HG02642 (cell line): ENCODE measurements around the gene APOL2.
"Not testable (repeated sequence)": the region's sequence is repeated elsewhere in the genome, so short reads cannot be mapped to it uniquely, and the experiment has no call there.

Experiments used
- ATAC-seq: cut with Tn5 transposase; IDR thresholded peaks from one replicate; pipeline ENCODE4 v1.9.1; 2021; ENCODE audit warnings: mild to moderate bottlenecking; ENCODE audit not compliant: unreplicated experiment, poor library complexity

Gene APOL2, protein sequence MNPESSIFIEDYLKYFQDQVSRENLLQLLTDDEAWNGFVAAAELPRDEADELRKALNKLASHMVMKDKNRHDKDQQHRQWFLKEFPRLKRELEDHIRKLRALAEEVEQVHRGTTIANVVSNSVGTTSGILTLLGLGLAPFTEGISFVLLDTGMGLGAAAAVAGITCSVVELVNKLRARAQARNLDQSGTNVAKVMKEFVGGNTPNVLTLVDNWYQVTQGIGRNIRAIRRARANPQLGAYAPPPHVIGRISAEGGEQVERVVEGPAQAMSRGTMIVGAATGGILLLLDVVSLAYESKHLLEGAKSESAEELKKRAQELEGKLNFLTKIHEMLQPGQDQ

DNA sequence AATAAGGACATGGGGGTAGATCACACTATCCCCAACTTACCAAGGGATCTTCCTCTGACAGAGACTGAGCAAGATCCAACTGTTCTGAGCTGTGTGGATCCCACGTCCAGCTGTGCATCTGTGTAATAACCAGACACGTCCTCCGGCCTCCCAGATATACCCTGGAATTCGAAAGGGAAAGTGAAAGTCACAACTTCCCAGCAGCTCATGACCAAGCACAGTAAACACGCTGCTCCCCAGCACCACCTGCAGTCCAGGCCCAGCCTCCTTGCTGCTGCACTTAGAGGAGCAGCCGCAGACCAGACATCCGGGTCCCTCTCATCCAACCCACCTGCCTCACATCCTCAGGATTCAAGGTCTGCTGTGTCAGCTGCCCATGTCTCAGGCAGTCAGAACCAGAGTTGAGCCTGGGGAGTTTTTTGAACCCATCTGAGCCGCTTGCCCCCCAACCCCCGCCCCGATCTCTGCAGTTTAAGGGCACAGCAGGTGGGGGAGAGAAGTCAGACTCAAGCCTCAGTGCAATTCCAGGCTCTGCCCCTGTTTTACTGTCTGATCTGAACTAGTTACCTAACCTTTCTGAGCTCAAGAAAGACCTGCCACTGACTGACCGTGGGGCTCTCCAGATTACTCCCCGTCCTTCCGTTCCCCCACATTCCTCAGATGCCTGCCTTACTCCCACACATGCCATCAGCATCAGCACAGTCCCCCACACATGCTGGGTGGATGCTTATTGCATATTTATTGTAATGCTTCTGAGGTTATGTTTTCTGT lies at the start of gene APOL2:
Gene APOL2, minus strand, starts transcription at position 127 of the 771 bp plus-strand sequence. CDS start 6,365 bp downstream, outside the sequence.
- peak; percentile 84 for ATAC-seq

DNA sequence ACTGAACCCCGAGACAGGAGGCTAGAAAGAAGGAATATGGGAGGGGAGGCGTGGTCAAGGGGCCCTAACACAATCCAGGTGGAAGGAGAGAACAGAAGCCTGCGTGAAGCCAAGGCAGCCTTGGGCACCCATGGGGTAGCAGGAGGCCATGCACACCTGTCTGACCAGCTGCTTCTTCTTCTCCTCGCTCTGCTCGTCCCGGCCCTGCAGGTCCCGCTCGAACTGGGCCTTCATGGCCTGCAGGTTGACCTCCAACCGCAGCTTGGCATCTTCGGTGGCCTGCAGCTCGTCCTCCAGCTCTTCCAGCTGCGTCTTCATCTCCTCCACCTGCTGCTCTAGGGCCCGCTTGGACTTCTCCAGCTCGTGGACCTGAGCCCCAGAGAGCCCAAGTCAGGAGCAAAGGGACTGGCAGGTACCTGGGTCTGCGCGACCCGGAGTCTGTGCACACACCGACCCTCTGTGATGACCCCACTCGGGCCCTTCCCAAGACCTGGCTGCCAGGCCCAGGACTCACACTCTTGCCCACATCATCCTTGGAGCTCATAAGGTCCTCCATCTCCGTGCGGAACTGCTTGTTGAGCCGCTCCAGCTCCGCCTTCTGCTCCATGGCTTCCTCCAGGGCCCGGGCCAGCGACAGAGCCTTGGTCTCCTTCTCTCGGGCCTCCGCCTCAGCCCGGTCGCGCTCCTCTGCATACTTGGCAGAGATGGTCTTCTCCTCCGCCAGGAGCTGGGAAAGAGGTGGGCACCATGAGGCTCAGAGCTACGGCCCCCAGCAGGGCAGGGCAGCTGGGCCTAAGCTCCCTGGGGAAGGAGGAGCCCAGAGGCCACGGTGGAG lies 49.5 kb upstream of the APOL2 start:
- ATAC-seq: no peak

DNA sequence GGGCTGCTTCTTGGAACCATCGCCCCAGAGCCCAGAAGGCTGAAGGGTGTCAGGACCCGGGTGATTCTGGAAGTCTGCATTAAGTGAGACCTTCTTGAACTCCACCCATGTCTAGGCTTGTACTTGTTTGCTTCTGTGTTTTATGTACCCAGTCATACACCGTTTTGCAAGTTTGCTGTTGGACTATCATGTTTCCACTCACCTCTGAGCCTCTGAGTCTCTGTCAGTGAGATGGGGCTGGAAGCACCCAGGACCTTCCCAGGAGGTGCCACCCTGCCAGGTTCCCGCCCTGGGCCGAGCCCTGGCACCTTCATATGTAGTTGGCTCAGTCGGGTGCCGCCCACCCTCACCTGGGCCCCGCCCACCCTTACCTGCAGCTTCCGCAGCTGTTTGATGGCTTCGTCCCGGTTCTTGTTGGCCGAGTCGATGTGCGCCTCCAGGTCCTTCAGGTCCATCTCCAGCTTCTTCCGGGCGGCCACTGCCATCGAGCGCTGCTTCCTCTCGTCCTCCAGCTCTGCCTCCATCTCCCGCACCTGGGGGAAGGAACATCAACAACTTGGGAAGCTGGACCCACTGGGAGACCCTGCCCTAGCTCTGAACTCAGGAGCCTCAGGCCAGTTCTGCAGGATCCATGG lies 48.7 kb upstream of the APOL2 start:
- ATAC-seq: no peak

DNA sequence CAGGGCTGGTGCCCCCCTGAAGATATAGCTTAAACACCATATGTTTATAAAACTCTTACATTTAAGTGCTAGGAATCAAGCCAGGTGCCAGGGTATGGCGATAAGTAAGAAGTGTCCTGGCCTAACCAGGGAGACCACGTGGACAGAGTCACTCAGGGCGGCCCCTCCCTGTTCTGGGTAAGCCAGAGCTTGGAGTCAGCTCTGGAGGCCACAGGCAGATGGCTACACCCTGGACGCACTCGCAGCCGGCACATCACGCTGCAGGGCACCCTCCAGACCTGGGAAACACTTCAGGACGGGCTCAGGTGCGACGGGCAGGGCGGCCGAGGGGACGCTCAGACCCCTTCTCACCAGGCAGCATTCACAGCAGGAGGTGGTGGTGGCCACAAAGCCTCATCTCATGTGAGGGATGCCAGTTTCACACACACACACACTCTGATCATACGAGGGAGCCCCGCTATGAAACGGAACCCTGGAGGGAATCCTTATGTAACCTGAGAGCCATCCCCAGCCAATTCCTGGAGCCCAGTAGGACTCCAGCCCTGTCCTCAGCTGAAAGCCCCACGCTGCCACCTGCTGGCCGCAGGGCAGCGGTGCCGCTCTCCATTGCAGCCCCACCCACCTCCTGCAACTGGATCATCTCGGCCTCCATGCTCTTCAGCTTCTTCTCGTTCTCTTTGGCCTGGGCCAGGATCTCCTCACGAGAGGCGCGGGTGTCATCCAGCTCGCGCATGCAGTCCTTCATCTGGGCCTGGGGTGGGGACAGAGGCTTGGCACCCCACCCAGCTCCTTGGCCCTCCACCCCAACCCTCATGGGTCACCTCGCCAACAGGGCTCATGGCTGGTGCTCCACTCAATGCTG lies 47.0 kb upstream of the APOL2 start:
- ATAC-seq: no peak

DNA sequence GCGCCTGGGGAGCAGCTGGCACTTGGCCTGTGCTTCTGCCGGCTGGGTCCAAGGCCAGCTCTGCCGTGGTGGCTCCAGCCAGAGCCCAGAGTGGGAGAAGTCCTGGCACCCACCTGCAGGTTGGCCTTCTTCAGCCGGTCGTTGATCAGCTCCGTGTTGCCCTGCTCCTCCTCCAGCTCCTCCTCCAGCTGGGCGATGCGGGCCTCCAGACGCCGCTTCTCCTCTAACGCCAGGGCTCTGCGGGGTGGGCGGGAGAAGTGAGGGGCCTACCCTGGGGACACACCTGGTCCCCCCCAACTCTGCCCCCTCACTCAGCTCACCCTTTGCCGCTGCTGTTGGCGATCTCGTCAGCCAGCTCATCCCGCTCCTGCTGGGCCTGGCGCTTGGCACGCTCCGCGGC lies 46.2 kb upstream of the APOL2 start:
- no peak for ATAC-seq

DNA sequence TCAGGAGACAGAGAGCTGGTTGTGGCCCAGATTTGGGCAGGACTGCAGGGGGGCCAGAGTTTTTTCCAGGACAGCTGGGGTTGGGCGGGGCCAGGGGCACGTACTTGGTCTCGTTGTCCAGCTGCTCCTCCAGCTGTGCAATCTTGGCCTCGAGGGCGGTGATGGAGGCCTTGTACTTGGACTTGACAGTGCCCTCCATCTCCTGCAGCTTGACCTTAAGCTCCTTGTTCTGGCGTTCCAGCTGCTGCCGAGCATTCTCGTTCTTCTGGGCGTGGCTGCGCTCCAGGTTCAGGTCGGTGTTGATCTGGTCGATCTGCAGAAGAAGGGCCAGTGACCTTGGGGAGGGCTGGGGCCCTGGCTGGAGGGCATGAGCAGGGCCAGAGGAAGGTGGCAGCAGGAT lies 45.7 kb upstream of the APOL2 start:
- no peak for ATAC-seq

DNA sequence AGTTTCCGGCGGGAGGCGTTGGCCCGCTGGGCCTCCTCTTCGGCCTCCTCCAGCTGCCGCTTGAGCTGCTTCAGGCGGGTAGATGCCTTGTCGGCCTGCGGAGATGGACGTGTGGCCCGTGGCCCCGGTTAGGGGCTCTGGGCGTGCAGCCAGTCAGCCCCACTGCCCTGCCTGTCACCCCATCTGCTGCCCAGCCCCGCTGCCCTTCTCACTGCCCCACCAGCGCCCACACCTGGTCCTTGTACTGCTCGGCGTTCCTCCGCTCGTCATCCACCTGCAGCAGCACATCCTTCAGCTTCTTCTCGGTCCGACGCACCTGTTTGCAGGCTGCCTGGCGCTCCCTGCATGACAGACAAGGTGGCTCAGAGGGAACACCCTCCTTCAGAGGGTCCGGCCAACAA lies 44.8 kb upstream of the APOL2 start:
- no peak for ATAC-seq

DNA sequence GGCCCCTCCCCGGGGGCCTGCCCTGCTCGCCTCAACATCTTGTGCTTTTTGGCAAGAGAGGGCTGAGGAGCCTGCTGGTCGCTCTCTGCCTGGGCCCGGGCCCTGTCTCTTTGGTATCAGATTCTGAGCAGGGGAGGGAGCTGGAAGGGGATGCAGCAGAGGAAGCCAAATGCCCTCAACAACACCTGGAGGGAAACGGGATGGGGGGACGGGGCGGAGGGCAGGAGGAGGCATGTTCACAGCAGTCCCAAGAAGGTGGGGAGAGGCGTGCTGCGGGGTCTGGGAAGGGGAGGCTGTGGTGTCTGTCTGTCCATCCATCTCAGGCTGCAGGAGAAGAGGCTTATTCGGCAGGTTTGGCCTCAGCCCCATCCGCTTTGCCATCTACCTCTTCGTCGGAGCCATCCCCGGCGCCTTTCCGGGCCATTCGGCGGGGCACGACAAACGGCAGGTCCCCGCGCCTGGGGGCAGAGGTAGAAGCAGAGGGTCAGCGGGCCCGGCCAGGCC lies 43.1 kb upstream of the APOL2 start:
- ATAC-seq: no peak

DNA sequence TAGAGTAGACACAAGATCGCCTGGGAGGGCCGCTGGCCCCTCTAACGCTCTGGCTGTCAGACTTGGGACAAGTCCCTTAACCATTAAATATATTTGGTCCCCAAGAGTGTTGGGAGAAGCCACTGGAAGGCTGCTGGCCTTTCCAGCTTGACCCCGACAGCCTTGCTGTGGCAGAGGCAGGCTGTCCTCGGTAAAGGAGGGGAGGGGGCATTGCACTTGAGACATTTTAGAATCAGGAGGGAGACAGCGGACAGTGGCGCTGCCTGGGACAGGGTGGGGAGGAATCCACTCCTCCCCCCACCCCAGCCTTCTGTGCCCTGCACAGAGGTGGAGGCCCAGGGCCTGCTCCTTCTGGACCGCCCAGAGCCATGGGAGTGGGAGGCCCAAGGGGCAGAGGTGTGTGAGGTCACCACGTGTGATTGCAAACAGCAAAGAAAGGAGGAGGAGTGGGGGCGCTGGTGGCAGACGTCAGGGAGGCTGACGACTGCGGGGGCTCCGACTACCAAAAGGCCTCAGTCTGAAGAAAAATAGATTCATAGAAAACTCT lies 42.5 kb upstream of the APOL2 start:
- no peak for ATAC-seq

DNA sequence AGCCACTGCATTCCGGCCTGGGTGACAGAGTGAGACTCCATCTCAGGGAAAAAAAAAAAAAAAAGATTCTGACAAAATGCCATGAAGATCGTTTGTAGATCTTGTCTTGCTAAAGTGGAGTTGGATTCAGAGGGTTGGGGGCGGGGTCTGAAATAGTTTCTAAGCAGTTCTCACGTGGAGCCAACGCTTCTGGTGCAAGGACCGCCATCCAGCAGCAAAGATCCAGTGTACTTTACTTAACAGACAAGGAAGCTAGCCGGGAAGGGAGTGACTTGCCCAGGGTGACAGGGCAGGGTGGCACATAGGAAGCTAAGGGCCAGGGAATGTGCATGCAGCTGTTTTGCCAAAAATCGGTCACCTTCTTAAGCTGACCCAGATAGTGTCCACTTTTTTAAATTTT lies 41.1 kb upstream of the APOL2 start:
- ATAC-seq: no peak

DNA sequence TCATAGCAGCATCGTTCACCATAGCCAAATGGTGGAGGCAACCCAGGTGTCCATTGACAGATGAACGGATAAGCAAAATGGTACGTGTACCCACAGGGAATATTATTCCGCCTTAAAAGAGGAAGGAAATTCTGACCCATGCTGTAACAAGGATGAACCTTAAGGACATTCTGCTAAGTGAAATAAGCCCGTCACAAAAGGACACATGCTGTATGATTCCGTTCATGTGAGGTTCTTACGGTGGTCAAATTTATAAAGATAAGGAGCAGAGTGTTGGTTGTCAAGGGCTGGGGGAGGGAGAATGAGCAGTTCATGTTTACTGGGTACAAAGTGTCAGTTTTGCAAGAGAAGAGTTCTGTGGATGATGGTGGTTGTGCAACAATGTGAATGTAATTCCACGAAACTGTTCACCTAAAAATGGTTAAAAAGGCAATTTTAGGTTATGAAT lies 39.9 kb upstream of the APOL2 start:
- ATAC-seq: no peak

DNA sequence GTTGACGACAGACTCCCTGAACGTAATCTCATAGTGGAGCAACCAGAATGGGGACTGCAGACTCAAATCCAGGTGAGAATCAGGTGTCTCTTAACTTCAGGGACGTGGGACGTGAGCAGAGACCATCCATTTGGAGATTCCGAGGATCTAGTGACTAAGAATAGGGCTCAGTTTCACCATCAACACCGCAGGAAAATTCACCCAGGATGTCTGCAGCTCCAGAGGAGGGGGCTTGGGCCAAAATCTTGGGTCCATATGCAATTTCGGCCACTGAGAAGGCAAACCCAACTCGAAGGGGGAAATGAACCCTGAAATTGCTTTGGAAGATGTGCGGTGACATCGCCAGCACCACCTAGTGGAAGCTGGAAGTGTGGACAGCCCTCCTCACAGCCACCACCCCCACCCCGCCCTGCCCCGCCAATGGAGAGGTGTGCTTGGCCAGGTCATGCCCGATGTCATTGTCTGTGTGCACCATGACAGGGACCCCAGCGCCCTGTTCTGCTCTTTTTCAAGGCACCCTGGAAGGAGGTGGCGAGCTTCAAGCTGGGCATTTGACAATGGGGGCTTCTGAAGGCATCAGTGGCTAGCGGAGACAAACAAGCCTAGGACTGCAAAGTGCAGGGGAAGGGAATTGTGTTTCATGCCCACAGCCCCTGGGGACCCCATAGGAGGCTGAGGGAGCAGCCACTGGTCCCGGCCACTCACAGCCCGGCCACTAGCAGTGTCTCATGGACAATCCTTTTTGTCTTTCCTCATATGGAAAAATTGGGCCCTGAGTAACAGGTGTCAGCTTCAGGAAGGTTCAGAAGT lies 38.4 kb upstream of the APOL2 start:
- ATAC-seq: no peak

DNA sequence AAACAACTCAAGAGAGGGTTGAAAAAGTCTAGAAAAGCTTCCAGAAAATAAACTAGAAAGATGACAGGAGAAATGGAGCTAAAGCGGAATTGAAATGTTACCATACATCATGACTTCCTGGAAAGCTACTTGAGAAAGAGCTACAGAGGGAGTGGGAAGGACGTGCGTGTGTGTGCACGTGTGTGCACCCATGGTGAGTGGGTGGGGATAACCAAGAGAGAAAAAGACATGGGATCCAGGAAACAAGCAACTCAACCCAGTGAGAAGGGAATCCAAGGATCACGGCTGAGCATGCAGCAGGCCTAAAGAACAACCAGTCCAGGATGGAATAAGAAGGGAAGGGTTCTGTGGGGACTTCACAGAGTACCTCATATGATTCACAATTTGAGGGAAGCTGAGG lies 35.2 kb upstream of the APOL2 start:
- no peak for ATAC-seq

DNA sequence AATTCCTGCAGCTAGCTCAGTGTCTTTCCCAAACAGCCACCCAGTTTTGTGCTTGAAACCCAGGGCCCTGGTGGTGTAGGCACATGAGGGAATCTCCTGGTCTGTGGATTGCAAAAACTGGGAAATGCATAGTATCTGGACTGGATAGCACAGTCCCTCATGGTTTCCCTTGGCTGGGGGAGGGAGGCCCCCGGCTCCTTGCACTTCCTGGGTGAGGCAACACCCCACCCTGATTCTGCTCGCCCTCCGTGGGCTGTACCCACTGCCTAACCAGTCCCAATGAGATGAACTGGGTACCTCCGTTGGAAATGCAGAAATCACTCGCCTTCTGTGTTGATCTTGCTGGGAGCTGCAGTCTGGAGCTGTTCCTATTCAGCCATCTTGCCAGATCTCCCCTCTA lies 32.6 kb upstream of the APOL2 start:
- not testable (repeated sequence) for ATAC-seq

DNA sequence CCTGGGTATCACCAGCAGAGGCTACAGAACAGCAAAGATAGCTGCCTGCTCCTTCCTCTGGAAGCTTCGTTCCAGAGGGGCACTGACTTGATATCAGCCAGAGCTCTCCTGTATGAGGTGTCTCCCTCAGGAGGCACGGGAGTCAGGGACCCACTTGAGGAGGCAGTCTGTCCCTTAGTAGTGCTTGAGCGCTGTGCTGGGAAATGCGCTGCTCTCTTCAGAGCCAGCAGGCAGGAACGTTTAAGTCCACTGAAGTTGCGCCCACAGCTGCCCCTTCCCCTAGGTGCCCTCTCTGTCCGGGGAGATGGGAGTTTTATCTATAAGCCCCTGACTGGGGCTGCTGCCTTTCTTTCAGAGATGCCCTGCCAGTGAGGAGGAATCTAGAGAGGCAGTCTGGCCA lies 31.9 kb upstream of the APOL2 start:
- ATAC-seq: not testable (repeated sequence)

DNA sequence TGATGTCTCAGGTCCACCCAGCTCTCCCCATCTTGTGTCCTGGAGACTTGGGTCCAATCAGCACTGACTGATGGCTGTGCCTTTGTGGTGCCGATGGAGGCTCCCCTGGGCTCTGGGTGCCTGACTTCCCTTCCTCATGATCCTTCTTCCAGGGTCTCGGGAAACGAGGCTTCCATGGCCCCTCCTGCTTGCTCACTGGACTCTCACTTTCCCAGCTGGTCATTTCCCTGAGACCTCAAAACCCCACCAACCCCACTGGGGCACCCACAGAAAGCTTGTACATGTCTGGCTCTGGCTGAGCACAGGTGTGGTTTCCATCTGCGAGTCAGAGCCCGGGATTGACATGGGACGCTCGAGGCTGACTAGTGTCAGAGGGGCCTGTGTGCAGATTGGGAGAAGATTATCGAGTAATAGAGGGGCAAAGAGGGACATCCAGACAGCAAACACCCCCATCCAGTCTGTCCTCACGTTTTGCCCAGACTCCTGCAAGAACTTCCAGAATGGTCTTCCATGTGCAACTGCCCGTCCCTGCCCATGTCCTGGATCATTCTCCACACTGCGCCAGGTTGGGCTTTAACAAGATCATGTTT lies 28.7 kb upstream of the APOL2 start:
- ATAC-seq: no peak

DNA sequence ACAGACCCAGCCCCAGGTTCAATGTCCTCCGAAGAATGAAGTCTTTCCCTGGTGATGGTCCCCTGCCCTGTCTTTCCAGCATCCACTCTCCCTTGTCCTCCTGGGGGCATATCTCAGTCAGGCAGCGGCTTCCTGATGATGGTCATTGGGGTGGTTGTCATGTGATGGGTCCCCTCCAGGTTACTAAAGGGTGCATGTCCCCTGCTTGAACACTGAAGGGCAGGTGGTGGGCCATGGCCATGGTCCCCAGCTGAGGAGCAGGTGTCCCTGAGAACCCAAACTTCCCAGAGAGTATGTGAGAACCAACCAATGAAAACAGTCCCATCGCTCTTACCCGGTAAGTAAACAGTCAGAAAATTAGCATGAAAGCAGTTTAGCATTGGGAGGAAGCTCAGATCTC lies 27.7 kb upstream of the APOL2 start:
- no peak for ATAC-seq
